IPS DF 6.9 (cell line): ENCODE data around the gene FAM20C.

ENCODE experiments used
- DNase-seq: peaks from one replicate; pipeline ENCODE4 v3.0.0-alpha.2; 2013; ENCODE audit warnings: low read depth, low spot score
- H3K27ac ChIP-seq: one replicate; pipeline ENCODE4 v1.5.1; 2013; ENCODE audit warnings: low read length, control low read depth
- H3K27me3 ChIP-seq: 2 replicates; pipeline ENCODE4 v1.6.1; 2013; ENCODE audit warnings: mild to moderate bottlenecking, low read length; ENCODE audit not compliant: control insufficient read depth, insufficient read depth
- H3K36me3 ChIP-seq: 2 replicates; pipeline ENCODE4 v1.6.1; 2013; ENCODE audit warnings: low read length; ENCODE audit not compliant: control insufficient read depth, insufficient read depth
- H3K4me1 ChIP-seq: 2 replicates; pipeline ENCODE4 v1.6.1; 2013; ENCODE audit warnings: low read length; ENCODE audit not compliant: control insufficient read depth, insufficient read depth
- H3K4me3 ChIP-seq: 2 replicates; pipeline ENCODE4 v1.5.1; 2013; ENCODE audit warnings: mild to moderate bottlenecking, low read length
- H3K9me3 ChIP-seq: 2 replicates; pipeline ENCODE4 v1.6.1; 2013; ENCODE audit warnings: low read length, inconsistent platforms; ENCODE audit not compliant: control insufficient read depth, insufficient read depth
- WGBS: extraction: QIAGEN DNeasy Blood & Tissue Kit; methylation state at CpG from one replicate; pipeline ENCODE4 v1.1.7; 2013; ENCODE audit warnings: mixed read lengths, missing lambda C conversion rate; ENCODE audit not compliant: insufficient read length, insufficient coverage; 5-methylcytosine and 5-hydroxymethylcytosine counted together

FAM20C gene

GRCh38 chr7:167090-167855, 25.1 kb upstream of the FAM20C start:
- Histone ChIP-seq H3K27ac (no peak overlapping the region), H3K27me3 (no peaks in the 10 kb centered on the region), H3K4me1 (0 out of 2 replicates have a peak, but pooled peaks cover 2% of the 10 kb centered on the region), H3K36me3 (no peaks in the 10 kb centered on the region), H3K9me3 (no peaks in the 10 kb centered on the region), H3K4me3 (no peak overlapping the region)
- no peak for DNase-seq
- no CpG with 5 or more reads among the region's 25 CpGs for WGBS

GRCh38 chr7:167976-168791, 24.2 kb upstream of the FAM20C start:
- 0 out of 2 replicates have a peak, but pooled peaks cover 2% of the 10 kb centered on the region for H3K4me1 ChIP-seq
- DNase-seq: no peak
- no peaks in the 10 kb centered on the region for H3K27me3 ChIP-seq
- H3K36me3 ChIP-seq: no peaks in the 10 kb centered on the region
- no peak overlapping the region for H3K4me3 ChIP-seq
- no peak overlapping the region for H3K27ac ChIP-seq
- no CpG with 5 or more reads among the region's 31 CpGs for WGBS
- H3K9me3 ChIP-seq: no peaks in the 10 kb centered on the region

GRCh38 chr7:169276-170172, 22.8 kb upstream of the FAM20C start:
- H3K36me3 ChIP-seq: no peaks in the 10 kb centered on the region
- 0 out of 2 replicates have a peak, but pooled peaks cover 3% of the 10 kb centered on the region for H3K4me1 ChIP-seq
- H3K27me3 ChIP-seq: no peaks in the 10 kb centered on the region
- H3K9me3 ChIP-seq: no peaks in the 10 kb centered on the region
- H3K4me3 ChIP-seq: no peak overlapping the region
- no CpG with 5 or more reads among the region's 33 CpGs for WGBS
- no peak overlapping the region for H3K27ac ChIP-seq
- DNase-seq: no peak

GRCh38 chr7:170551-171363, 21.6 kb upstream of the FAM20C start:
- H3K27me3 ChIP-seq: no peaks in the 10 kb centered on the region
- H3K9me3 ChIP-seq: no peaks in the 10 kb centered on the region
- H3K4me1 ChIP-seq: 0 out of 2 replicates have a peak, but pooled peaks cover 3% of the 10 kb centered on the region
- H3K4me3 ChIP-seq: no peak overlapping the region
- DNase-seq: no peak
- H3K36me3 ChIP-seq: no peaks in the 10 kb centered on the region
- H3K27ac ChIP-seq: no peak overlapping the region
- no CpG with 5 or more reads among the region's 31 CpGs for WGBS

DNA sequence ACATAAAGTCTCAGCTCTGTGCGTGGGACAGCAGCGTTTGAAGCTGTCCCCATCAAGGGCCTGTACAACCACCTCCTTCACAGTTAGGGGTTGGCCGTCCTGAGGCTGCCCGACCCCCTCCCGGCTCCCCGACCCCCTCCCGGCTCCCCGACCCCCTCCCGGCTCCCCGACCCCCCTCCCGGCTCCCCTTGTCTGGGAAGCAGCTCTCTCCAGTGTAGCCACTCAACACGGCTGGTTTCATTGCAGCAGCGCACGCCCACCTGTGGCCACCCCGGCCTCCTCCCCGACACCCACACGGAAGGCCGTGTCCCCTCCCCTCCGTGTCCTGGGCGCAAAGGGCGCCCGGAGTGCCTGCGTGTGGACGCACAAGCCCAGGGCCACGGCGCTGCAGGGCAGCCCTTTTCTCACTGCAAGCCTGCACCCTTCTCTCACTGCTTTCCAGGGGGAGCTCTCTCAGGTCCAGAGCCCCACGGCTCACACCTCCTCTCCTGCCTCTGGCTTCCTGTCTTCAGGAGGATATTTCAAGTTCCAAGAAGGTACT, 20.9 kb upstream of the FAM20C start:
- Histone ChIP-seq H3K4me3 (no peak overlapping the region), H3K9me3 (no peaks in the 10 kb centered on the region), H3K27ac (no peak overlapping the region), H3K4me1 (0 out of 2 replicates have a peak, but pooled peaks cover 3% of the 10 kb centered on the region), H3K36me3 (no peaks in the 10 kb centered on the region), H3K27me3 (no peaks in the 10 kb centered on the region)
- no peak for DNase-seq
- no CpG with 5 or more reads among the region's 27 CpGs for WGBS

GRCh38 chr7:171912-172515, 20.4 kb upstream of the FAM20C start:
- no peak for DNase-seq
- Histone ChIP-seq H3K27ac (no peak overlapping the region), H3K4me1 (0 out of 2 replicates have a peak, but pooled peaks cover 1% of the 10 kb centered on the region), H3K36me3 (no peaks in the 10 kb centered on the region), H3K27me3 (no peaks in the 10 kb centered on the region), H3K4me3 (no peak overlapping the region), H3K9me3 (no peaks in the 10 kb centered on the region)
- no CpG with 5 or more reads among the region's 16 CpGs for WGBS

DNA sequence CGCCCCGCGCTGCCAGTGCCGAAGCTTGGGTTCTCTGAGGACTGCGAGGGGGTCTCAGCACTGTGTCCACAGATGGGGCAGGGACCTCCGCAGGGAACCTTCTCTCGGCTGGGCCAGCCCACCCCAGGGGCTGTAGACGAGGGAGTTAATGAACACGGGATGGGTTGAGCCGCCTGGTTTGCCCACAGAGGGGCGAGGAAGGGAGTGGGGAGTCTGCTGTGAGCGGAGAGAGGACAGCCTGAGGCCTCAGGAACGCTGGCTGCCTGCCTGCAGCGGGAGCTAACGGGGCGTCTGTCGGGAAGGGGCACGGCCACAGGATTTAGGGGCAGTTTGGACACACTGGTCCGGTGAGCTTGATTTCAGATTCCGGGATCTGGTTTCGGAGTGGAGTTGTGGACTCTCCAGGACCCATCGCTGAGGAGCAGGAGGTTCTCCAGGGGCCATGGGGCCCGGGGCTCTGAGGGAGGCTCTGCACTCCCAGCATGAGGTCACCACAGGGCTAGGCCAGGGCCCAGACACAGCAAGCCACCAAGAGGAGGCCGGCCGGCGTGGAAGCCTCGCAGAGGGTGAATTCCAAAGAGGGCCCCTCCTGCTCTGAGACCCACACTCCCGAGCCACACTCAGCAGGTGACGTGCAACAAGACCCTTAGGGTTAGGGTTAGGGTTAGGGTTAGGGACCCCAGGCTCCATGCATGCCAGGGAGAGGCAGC, 19.0 kb upstream of the FAM20C start:
- Histone ChIP-seq H3K4me1 (0 out of 2 replicates have a peak, but pooled peaks cover 1% of the 10 kb centered on the region), H3K36me3 (no peaks in the 10 kb centered on the region), H3K9me3 (no peaks in the 10 kb centered on the region), H3K27me3 (no peaks in the 10 kb centered on the region), H3K4me3 (no peak overlapping the region), H3K27ac (no peak overlapping the region)
- DNase-seq: no peak
- no CpG with 5 or more reads among the region's 29 CpGs for WGBS

- Histone ChIP-seq H3K4me1 (0 out of 2 replicates have a peak, but pooled peaks cover 1% of the 10 kb centered on the region), H3K27ac (no peak overlapping the region), H3K4me3 (no peak overlapping the region), H3K36me3 (no peaks in the 10 kb centered on the region), H3K27me3 (no peaks in the 10 kb centered on the region), H3K9me3 (no peaks in the 10 kb centered on the region)
- WGBS: no CpG with 5 or more reads among the region's 2 CpGs
- DNase-seq: no peak
These were observed 17.7 kb upstream of the FAM20C start for GRCh38 chr7:174716-175115.

GRCh38 chr7:175955-176354, 16.4 kb upstream of the FAM20C start:
- no peak overlapping the region for H3K4me3 ChIP-seq
- 0 out of 2 replicates have a peak, but pooled peaks cover 1% of the 10 kb centered on the region for H3K4me1 ChIP-seq
- no peaks in the 10 kb centered on the region for H3K9me3 ChIP-seq
- no peaks in the 10 kb centered on the region for H3K27me3 ChIP-seq
- H3K36me3 ChIP-seq: no peaks in the 10 kb centered on the region
- no peak overlapping the region for H3K27ac ChIP-seq
- WGBS: no CpG with 5 or more reads among the region's 11 CpGs
- no peak for DNase-seq
